Activated B cell treated with CpG ODN at 0.5 μM for 24 hours (primary cell): ENCODE data around the gene FCHO1. TPM values are rescaled to one million over a fixed set of nuclear protein-coding genes. Genes with fewer than 3 reads are reported as not detected.

ENCODE experiments used
- ATAC-seq: fragments of 200-7000 bp; cut with Tn5 transposase; one replicate; pipeline ENCODE4 v1.10.0; 2021; ENCODE audit warnings: low read depth, mild to moderate bottlenecking, moderate library complexity
- CTCF ChIA-PET: fragments of 350-600 bp; sonication (Branson Sonifier 250); formaldehyde crosslinking; loops from one replicate; lab custom pipeline; 2021; ENCODE audit warnings: antibody characterized with exemption; lab: Charles Lee
- POLR2A ChIA-PET: fragments of 350-600 bp; sonication (Branson Sonifier 250); formaldehyde crosslinking; loops from one replicate; lab custom pipeline; 2021; ENCODE audit warnings: antibody characterized with exemption; lab: Charles Lee
- DNase-seq: peaks from one replicate; pipeline ENCODE4 v3.0.0; 2022
- H3K27ac Mint-ChIP-seq: one replicate; pipeline ENCODE4 v1.8.0; 2020; ENCODE audit warnings: mixed read lengths
- H3K27me3 Mint-ChIP-seq: one replicate; pipeline ENCODE4 v1.8.0; 2021; ENCODE audit warnings: mixed read lengths
- H3K36me3 Mint-ChIP-seq: one replicate; pipeline ENCODE4 v1.8.0; 2021; ENCODE audit warnings: low read depth, mixed read lengths
- H3K4me1 Mint-ChIP-seq: one replicate; pipeline ENCODE4 v1.8.0; 2021; ENCODE audit warnings: mixed read lengths
- H3K4me3 Mint-ChIP-seq: one replicate; pipeline ENCODE4 v1.8.0; 2020; ENCODE audit warnings: mild to moderate bottlenecking, mixed read lengths
- H3K9me3 Mint-ChIP-seq: one replicate; pipeline ENCODE4 v1.8.0; 2020; ENCODE audit warnings: mixed read lengths
- intact Hi-C: fragments of 100-400 bp; cut with micrococcal nuclease; formaldehyde crosslinking; loops from one replicate; pipeline ENCODE4 v1.15.1; 2024
- total RNA-seq: library from RNA; stranded (reverse); gene quantifications from 2 replicates; pipeline ENCODE4 v1.2.3, GENCODE V29; 2022
- TF ChIP-seq, protein P1 (sequence below): fragments of 200-600 bp; IDR thresholded peaks from one replicate; pipeline ENCODE4 v1.8.0; 2022; ENCODE audit warnings: antibody characterized with exemption, mild to moderate bottlenecking

FCHO1 gene
- total RNA-seq, 1 donor from 2014 or later = 103 TPM

DNA sequence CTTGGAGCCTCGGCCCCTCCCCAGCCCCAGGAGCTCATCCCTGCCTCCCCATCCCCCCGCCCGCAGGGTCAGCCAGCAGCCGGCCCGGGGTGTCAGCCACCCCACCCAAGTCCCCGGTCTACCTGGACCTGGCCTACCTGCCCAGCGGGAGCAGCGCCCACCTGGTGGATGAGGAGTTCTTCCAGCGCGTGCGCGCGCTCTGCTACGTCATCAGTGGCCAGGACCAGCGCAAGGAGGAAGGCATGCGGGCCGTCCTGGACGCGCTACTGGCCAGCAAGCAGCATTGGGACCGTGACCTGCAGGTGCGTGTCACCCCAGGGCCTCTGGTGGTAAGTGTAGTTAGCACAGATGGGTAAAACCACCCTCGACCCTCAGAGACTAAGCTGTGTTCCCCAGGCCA, 18.1 kb upstream of the FCHO1 start:
- no peaks in the 10 kb centered on the region for H3K9me3 Mint-ChIP-seq
- peaks cover 25% of the 10 kb centered on the region for H3K4me1 Mint-ChIP-seq
- intact Hi-C loops = no loop called here
- TF ChIP-seq, protein P1, sequence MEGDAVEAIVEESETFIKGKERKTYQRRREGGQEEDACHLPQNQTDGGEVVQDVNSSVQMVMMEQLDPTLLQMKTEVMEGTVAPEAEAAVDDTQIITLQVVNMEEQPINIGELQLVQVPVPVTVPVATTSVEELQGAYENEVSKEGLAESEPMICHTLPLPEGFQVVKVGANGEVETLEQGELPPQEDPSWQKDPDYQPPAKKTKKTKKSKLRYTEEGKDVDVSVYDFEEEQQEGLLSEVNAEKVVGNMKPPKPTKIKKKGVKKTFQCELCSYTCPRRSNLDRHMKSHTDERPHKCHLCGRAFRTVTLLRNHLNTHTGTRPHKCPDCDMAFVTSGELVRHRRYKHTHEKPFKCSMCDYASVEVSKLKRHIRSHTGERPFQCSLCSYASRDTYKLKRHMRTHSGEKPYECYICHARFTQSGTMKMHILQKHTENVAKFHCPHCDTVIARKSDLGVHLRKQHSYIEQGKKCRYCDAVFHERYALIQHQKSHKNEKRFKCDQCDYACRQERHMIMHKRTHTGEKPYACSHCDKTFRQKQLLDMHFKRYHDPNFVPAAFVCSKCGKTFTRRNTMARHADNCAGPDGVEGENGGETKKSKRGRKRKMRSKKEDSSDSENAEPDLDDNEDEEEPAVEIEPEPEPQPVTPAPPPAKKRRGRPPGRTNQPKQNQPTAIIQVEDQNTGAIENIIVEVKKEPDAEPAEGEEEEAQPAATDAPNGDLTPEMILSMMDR = no peak
- no peaks in the 10 kb centered on the region for H3K27me3 Mint-ChIP-seq
- CTCF ChIA-PET = no interaction called here
- H3K36me3 Mint-ChIP-seq = peaks cover 74% of the 10 kb centered on the region
- ATAC-seq (no peak), DNase-seq (no peak)
- H3K4me3 Mint-ChIP-seq = no peak overlapping the region
- POLR2A ChIA-PET = no interaction called here
- no peak overlapping the region for H3K27ac Mint-ChIP-seq

DNA sequence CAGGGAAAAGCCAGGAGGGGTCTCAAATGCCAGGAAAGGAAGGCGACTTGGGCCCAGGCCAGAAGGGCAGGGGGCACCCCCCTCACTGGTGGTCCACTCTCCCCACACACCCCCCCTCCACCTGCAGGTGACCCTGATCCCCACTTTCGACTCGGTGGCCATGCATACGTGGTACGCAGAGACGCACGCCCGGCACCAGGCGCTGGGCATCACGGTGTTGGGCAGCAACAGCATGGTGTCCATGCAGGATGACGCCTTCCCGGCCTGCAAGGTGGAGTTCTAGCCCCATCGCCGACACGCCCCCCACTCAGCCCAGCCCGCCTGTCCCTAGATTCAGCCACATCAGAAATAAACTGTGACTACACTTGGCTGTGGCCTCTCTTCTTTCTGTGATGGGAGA, 17.1 kb upstream of the FCHO1 start:
- no peak overlapping the region for H3K4me3 Mint-ChIP-seq
- intact Hi-C loops = no loop called here
- TF ChIP-seq, protein P1 = no peak
- CTCF ChIA-PET = no interaction called here
- no peak overlapping the region for H3K27ac Mint-ChIP-seq
- DNase-seq (no peak), ATAC-seq (no peak)
- POLR2A ChIA-PET = interaction anchor here (0.6 kb wide), 1 partner anchor 17 kb away, joined by 3 read pairs; the partner anchor contains the start of gene FCHO1
- H3K4me1 Mint-ChIP-seq = peaks cover 35% of the 10 kb centered on the region
- H3K36me3 Mint-ChIP-seq = peaks cover 63% of the 10 kb centered on the region
- H3K27me3 Mint-ChIP-seq = no peaks in the 10 kb centered on the region
- H3K9me3 Mint-ChIP-seq = no peaks in the 10 kb centered on the region

DNA sequence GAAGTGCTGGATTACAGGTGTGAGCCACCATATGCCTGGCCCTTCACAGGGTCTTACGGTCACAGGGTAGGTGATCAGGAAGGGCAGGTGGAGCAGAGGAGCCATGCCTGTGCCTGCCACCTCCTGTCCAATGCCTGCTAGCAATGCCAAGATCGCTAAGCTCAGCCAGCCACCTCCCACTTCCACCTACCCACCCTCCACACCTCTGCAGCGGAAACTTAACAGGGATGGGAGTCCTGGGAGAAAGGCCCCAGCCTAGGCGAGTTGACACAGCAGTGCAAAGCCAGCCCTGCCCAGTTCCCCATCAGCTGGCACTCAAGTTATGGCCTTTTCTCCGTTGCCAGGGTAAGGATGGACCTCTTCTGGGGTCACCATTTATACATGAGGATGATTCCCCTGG, 15.9 kb upstream of the FCHO1 start:
- intact Hi-C loops = loop anchor here (5.0 kb wide), 1 partner anchor 42 kb away; no protein-coding TSS in a partner anchor
- H3K4me3 Mint-ChIP-seq = no peak overlapping the region
- H3K9me3 Mint-ChIP-seq = no peaks in the 10 kb centered on the region
- TF ChIP-seq, protein P1 = no peak
- H3K4me1 Mint-ChIP-seq = peaks cover 42% of the 10 kb centered on the region
- H3K27me3 Mint-ChIP-seq = no peaks in the 10 kb centered on the region
- H3K36me3 Mint-ChIP-seq = peaks cover 52% of the 10 kb centered on the region
- ATAC-seq (no peak), DNase-seq (no peak)
- H3K27ac Mint-ChIP-seq = peak overlapping the region; percentile 41
- ChIA-PET POLR2A (interaction anchor here (1.0 kb wide), 1 partner anchor 16 kb away, joined by 3 read pairs; the partner anchor contains the start of gene FCHO1), CTCF (no interaction called here)

DNA sequence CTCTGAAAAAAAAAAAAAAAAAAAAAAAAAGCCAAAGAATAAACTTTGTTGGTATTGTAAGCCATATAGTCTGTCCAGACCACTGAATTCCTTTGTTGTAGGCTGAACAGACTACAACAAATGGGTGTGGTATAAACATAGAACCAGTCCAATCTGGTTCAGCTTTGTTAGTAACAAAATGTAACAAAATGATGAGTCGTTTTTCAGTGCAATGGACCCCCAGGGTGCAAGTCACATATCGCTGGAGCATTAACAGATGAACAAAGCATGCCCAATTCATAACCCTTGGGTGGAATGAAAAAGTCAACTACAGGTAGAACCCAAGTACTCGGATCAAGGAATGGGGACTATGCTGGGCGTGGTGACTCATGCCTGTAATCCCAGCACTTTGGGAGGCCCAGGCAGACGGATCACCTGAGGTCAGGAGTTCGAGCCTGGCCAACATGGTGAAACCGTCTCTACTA, 13.6 kb upstream of the FCHO1 start:
- TF ChIP-seq, protein P1 = no peak
- Mint-ChIP-seq H3K36me3 (peaks cover 29% of the 10 kb centered on the region), H3K4me3 (no peak overlapping the region), H3K9me3 (no peaks in the 10 kb centered on the region), H3K4me1 (peaks cover 38% of the 10 kb centered on the region), H3K27ac (peak overlapping the region; percentile 41), H3K27me3 (no peaks in the 10 kb centered on the region)
- ATAC-seq (no peak), DNase-seq (no peak)
- intact Hi-C loops = loop anchor here (5.0 kb wide), 1 partner anchor 40 kb away; no protein-coding TSS in a partner anchor
- ChIA-PET POLR2A (interaction anchor here (0.6 to 7.5 kb wide), 3 partner anchors 15 to 45 kb away, joined by 3 to 108 read pairs (median 9); partner anchors contain the start of gene FCHO1), CTCF (interaction anchor here (2.5 kb wide), 1 partner anchor 17 kb away, joined by 13 read pairs; no protein-coding TSS in a partner anchor)

DNA sequence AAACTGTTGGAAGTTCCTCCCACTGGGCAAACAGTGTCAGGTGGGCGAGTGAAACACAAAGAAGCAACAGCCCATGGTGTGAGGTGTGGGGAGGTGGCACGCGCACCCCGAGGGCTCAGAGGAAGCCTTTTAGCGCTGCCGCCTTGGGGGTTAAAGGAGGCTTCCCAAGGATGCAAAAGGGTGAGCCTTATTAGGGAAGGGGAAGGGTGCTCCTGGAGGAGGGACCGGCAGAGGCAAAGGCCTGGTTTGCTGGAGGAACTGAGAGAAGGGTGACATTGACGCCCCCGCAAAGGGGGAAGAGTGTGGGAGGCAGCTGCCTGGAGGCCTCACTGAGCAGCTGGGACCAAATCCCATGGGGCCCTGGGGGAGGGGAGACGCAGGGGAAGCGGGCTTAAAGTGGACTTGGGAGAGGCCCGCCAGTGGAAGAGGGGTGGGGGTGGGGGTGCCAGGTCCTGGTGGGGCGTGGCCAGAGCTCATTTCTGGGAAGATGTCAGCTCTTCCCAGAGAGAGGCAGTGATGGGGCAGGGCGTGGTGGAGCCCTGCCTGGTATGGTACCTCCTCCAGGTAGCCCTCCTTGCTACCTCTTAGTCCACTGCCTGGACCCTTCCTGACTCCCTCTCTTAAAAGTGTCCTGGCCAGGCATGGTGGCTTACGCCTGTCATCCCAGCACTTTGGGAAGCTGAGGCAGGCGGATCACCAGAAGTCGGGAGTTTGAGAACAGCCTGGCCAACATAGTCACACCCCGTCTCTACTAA, 12.0 kb upstream of the FCHO1 start:
- ChIA-PET POLR2A (interaction anchor here (0.6 to 7.5 kb wide), 9 partner anchors 9 to 257 kb away, joined by 3 to 108 read pairs (median 4); partner anchors contain the start of gene FCHO1), CTCF (interaction anchor here (1.1 to 2.5 kb wide), 3 partner anchors 15 to 35 kb away, joined by 3 to 13 read pairs (median 5); no protein-coding TSS in a partner anchor)
- DNase-seq = peak; percentile 68
- H3K4me1 Mint-ChIP-seq = peaks cover 43% of the 10 kb centered on the region
- H3K4me3 Mint-ChIP-seq = peak overlapping the region; percentile 75
- no peaks in the 10 kb centered on the region for H3K9me3 Mint-ChIP-seq
- intact Hi-C loops = loop anchor here (1.0 to 5.0 kb wide), 3 partner anchors 8 to 38 kb away; partner anchors contain the start of gene FCHO1
- peak; percentile 84 for ATAC-seq
- H3K36me3 Mint-ChIP-seq = peaks cover 16% of the 10 kb centered on the region
- H3K27me3 Mint-ChIP-seq = no peaks in the 10 kb centered on the region
- peak overlapping the region; percentile 83 for H3K27ac Mint-ChIP-seq
- TF ChIP-seq, protein P1 = no peak
